GM19324 (cell line): Measurements from ENCODE around the gene RPS6KC1.
"Not testable (repeated sequence)": the region's sequence is repeated elsewhere in the genome, so short reads cannot be mapped to it uniquely, and the experiment has no call there.

ENCODE experiments used
- ATAC-seq: cut with Tn5 transposase; IDR thresholded peaks from one replicate; pipeline ENCODE4 v1.9.1; 2021; ENCODE audit warnings: mild to moderate bottlenecking, moderate library complexity; ENCODE audit not compliant: unreplicated experiment, low FRiP score

The RPS6KC1 gene

DNA sequence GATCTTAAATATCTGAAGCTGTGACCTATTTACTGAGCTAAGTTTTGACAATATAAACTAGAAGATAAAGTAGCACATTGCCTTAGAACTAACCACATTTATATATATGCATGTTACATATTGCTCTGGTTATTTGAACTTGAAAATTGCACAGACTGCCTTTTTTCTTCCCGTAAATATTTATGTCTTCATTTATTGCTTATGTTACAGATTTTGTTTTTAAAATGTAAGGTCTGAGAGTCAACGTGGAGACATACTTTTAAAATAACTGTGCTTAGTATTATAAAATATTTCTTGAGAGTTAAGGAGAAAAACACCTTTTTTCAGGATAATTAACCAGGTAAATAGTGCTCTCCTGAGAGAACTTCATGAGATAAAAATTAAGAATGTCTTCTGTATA, 3.1 kb downstream of the RPS6KC1 start:
- no peak for ATAC-seq

DNA sequence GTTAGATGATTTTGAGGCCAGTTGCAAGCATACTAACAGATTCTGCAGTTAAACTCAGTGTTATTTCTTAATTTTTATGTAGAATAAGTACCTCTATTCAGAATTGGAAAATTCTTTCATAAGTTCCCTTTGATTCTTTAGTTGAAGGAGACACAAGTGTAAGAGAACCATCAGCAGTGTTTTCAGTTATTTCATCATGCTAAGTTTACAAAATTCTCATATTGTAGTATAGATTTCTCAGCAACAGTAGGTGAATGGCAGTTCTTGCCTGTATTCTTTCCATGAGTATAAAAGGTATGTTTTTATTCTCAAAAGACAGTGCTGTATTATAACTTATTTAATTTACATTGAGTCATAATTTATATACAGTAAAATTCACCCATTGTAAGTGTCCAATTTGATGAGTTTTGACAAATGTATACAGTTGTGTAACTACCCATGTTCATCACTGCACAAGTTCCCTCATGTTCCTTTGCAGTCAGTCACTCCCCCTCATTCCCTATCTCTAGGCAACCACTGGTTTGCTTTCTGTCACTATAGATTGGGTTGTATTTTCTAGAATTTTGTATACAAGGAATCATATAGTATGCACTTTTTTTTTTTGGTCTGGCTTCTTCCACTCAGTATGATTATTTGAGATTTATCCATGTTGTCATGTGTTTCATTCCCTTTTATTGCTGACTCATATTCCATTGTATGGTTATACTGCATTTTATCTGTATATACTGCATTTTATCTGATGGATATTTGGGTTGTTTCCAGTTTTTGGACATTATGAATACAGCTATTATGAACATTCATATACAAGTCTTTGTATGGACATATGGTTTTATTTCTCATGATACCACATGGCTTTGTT, 3.9 kb downstream of the RPS6KC1 start:
- no peak for ATAC-seq

DNA sequence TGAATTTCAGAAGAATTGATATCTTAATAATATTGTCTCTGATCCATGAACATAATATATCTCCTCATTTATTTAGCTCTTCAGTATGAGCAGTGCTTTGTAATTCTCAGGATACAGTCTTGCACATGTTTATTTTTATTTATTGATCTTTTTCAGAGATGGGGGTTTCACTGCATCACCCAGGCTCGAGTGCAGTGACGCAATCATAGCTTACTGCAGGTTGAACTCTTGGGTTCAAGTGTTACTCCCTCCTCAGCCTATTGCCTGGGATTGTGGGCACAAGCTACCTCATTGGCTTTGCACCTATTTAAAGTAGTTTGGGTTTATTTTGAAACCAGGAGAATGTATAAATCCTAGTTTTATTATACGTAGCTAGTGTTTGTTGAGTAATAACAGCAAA, 4.7 kb downstream of the RPS6KC1 start:
- no peak for ATAC-seq

DNA sequence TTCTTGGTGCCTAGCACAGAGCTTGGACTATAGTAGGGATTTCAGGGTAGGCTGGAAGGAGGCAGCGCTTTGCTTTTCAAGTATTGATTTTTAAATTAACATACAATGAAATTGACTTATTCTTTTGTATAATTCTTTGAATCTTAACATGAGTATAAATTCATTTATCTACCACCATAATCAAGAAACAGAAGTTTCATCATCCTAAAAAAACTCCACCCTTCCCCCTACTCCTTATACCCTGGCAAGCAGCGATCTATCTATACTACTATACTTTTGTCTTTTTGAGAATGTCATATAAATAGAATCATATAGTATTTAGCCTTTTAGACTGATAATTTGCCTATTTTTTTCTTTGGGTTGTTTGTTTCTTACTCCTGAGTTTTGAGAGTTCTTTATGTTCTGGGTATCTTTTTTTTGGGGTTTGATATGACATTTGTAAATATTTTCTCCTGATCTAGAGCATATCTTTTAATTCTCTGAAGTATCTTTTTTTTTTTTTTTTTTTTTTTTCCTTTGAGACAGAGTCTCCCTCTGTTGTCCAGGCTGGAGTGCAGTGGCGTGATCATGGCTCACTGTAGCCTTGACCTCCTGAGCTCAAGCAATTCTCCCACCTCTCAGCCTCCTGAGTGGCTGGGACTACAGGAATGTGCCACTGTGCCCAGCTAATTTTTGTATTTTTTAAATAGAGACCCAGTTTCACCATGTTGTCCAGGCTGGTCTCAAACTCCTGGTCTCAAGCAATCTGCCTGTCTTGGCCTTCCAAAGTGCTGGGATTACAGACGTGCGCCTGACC, 6.4 kb downstream of the RPS6KC1 start:
- ATAC-seq = no peak

DNA sequence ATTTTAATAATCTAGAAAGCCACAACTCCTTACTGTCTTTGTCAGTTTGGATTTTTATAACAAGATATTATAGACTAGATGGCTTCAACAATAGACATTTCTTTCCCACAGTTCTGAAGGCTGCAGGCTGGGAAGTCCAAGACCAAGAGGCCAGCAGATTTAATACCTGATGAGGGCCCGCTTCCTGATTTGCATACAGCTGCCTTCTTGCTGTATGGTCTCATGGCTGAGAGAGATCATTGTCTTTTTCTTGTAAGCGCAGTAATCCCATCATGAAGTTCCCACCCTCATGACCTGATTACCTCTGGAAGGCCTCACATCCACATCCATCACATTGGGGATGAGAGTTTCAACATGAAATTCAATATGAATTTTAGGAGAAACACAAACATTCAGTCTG, 9.8 kb downstream of the RPS6KC1 start:
- no peak for ATAC-seq

DNA sequence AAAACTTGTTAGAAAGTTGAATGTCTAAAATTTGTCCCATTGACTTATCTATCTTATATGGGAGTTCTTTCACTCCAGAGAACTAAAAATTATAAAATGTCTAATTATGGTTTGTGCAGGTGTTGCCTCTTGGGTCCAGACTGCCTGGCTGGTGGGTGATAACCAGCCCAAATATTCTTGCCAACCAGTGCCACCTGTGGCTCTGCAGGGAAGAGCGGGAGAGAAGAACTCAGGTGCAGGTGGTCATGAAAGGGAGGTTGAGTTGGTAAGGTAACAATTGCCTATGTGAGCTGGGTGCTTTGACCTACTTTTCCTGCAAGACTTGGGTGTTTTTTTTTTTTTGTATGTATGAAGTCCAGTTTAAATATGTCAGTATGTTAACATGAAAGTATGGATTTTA, 10.2 kb downstream of the RPS6KC1 start:
- no peak for ATAC-seq

DNA sequence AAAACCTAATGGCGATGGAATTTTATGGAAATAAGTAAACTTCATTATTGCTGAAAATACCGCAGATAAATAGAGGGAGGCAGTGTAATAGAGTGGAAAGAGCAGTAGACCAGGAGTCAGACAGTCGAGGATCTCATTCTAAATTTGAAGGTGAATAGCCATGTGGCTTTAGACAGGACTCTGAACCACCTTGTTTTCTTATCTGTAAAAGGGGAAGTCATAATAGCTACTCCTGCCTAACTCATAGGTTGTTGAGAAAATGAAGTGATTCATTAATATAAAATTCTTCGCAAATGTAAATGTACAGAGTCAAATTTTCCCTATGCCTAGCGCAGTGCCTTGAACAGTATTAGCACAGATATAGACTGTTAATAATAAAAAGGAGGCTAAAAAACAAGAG, 14.8 kb downstream of the RPS6KC1 start:
- no peak for ATAC-seq

DNA sequence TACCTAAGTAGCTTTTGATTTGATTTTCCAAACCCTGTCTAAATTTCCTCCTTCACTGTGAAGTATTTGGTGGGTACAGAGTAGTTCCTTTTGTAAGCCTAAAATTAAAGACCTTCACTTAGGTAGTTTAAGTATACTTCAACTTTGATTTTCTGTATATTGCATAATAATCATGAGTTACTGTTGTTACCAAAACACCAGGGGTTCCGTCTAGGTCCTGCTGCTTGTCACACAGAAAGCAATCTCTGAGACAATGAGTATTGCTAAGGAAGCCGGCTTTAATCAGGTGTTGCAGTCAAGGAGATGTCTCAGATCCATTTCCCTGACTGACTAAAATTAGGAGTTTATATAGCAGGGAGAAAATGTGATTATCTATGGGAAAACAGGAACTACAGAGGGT, 15.3 kb downstream of the RPS6KC1 start:
- ATAC-seq = no peak

DNA sequence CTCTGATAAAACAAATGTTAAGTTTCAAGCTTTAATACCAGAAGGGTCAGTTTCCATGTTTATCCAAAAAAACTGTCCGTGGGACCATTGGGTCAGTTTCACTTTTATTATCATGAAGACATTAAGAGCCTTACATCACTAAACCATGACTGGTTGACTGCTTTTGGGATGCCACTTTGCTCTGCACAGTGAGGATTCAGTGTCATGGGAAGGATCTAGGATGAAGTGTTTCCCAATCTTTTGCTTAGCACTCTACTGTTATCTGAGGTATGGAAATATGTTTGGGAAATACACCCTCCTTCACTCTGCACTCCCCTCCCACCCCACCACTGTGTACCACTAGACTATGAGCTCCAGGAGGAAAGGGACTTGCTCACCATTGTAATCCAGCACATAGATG, 16.3 kb downstream of the RPS6KC1 start:
- ATAC-seq = no peak

DNA sequence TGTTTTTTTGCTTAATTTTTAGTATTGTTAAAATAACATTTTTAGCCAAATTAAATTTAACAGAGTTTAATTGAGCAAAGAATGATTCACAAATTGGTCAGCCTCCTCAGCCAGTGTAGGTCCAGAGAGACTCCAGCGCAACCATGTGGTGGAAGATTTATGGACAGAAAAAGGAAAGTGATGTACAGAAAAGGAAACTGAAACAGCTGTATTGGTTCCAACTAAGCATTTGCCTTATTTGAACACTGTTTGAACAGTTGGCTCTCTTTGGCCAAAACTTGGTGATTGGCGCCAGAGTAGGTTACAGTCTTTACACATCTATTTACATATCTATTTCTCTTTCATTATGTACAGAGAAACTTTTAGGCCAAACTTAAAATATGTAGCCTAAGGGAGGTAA, 19.4 kb downstream of the RPS6KC1 start:
- peak; percentile 91 for ATAC-seq

DNA sequence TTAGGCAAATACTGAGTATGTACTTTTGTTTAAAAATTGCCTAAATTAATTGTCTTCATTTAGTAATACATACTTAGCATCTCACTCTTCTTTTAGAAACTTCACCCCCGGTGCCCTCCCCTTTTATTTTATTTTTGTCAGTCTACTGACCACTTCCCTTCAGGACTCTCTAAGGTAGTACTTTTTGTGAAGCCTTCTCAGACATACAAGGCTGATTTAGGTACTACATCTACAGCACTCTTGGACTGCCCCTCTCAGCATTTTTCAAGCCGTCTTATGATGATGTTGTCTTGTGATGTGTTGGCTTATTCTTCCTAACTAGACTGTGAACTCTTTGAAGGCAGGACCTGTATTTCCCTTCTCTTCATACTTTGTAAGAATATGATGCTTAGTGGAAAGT, 24.7 kb downstream of the RPS6KC1 start:
- no peak for ATAC-seq

DNA sequence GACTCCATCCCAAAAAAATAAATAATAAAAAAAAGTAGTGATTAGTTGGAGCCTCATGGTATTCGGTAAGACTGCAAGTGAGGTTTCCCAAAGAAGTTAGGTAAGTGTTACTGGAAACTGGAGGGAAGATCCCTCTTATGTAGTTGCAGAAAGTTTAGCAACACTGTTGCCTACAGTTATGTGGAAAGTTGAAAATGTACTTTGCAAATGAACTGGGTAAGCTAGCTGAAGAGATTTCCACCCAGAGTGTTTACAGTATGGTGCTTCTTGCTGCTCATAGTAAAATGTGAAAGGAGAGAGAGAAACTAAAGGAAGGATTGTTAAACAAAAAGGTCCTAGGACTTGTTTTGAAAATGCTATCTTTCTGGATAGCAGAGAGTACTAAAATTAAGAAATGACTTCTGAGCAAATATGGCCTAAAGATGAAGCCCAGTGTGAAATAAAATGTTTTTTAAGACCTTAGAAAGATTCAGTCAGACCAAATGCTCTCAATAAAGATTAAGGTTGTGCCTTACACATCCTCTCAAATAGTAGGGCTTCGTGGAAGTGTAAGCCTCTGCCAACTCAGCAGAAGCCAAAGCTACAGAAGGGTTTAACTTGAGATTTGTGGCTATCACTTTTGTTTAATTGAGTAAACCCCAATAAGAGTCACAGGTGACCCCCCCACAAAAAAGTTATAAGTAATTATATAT, 31.5 kb downstream of the RPS6KC1 start:
- ATAC-seq = no peak

DNA sequence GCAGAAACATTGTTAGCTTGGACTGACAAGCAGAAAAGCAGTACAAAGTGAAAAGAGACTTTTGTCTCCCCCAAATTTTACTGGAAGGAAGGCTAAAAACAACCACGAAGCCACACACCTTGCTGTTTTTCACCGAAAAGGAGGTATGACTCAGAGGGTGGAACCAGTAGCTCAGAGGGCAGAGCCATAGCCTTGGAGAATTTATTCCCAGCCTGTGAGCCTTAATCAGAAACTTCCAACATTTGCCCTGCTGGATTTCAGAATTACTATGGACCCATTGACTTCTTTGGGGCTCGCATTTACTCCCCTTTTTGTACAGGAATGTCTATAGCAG, 32.0 kb downstream of the RPS6KC1 start:
- no peak for ATAC-seq

DNA sequence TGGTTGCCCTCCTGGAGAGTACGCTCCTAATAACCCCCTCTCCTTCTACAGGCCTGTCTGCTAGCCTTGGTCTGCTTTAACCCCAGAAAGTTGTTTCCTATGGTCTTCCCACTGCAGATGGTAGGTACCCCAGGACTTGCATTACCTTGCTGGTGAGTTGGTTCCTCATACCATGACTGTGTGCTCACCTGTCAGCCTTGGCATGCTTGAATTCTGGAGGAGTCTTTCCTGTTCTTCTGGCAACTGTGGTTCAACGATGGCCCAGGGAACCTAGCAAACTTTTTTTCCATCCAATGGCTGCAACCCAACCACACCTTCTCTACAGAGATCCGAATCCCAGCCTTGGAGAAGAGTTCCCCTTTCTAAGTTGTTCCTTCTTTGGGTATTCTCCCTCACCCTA, 36.9 kb downstream of the RPS6KC1 start:
- ATAC-seq = no peak

DNA sequence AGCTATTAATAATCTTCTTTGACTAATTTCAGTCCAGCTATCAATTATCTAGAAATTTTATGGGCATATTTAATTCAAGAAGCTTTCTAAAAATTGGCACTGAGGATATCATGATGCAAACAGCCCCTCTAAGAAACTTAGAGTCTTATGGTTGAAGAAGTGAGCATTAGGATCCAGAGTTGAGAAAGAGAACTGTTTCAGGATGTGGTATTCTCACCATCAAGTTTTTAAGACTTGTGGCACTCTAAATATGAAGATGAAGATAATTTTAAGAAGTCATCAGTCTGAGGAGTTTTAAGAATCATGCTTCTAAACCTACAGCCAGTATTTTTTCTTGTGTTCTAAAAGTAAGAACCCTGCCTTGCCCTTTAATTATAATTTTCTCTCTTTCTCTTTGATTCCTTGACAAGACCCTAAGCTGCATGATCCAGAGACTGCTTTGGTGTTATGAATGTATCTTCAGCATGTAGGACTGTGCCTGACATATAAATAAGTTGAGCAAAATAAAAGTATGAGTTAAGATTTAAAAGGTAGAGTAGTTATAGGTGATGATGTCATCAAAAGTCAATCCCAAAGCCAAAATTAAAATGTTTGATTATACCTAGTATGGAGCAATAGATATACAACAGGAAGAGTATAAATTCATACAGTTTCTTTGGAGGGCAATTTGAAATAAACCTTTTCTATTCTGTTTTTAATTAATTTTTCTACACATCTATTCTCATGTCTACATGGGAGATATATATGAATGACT, 39.1 kb downstream of the RPS6KC1 start:
- no peak for ATAC-seq

DNA sequence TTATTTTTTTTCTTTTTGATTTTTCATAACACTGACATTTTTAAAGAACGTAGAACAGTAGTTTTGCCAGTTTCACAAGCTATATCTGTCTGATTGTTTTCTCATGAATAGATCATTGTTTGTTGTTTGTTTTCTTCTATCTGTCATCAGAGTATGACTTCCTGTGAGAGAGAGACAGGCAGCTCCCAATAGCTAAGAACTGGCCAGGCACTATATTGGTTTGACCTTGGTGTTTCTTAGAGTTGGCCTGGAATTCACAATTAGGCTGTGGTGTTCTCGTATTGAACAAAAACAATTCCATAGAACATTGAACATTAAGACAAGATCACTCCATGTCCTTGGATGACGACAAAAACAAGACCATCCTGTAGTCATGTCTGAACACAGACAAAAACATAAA, 43.4 kb downstream of the RPS6KC1 start:
- no peak for ATAC-seq

DNA sequence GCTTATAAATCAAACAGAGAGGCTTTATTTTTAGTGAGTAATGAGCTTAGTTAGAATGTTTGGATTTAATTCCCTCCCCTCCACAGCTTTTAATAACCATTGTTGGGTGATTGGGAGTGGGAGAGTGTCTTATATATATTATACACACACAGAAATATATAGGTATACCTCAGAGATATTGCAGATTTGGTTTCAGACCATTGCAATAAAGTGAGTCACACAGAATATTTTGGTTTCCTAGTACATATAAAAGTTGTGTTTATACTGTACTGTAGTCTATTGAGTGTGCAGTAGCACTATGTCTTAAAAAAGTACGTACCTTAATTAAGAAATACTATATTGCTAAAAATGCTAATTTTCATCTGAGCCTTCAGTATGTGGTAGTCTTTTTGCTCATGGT, 44.4 kb downstream of the RPS6KC1 start:
- ATAC-seq = no peak

DNA sequence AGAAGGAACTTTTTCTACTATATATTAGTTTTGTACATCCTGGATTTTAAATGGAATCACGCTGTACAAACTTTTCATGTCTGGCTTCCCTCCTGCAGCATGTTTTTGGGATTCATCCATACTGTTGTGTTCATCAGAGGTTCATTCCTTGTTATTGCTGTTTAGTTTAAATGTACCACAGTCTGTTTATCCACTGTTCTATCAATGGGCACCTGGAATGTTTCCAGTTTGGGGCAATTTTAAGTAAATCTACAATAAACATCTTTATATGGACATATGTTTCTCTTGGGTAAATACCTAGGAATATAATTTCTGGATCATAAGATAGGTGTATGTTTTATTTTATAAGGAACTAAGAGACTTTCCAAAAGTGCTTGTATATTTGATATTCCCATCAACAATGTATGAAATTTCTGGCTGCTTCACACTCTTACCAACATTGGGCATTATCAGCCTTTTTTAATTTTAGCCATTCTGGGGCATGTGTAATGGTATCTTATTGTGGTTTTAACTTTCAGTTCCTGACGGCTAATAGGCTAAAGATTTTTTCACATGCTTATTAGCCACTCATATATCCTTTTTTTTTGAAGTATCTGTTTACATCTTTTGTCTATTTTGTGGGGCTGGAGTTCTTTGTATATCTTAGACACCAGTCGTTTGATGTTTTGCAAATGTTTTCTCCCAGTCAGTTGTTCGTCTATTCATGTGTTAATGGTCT, 48.8 kb downstream of the RPS6KC1 start:
- no peak for ATAC-seq

DNA sequence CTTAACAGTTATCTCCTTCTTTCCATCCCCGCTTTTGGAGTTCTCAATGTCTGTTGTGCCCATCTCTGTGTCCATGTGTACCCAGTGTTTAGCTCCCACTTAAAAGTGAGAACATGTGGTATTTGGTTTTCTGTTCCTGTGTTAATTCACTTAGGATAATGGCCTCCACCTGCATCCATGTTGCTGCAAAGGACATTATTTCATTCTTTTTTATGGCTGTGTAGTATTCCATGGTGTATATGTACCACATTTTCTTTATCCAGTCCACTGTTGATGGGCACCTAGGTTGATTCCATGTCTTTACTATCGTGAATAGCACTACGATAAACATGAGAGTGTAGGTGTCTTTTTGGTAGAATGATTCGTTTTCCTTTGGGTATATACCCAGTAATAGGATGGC, 49.5 kb downstream of the RPS6KC1 start:
- not testable (repeated sequence) for ATAC-seq
